Myocyte (in vitro differentiated cells): Measurements from ENCODE around the gene ZNF516. TPM values are rescaled to one million over a fixed set of nuclear protein-coding genes. Genes with fewer than 3 reads are reported as not detected.
"Not testable (repeated sequence)": the region's sequence is repeated elsewhere in the genome, so short reads cannot be mapped to it uniquely, and the experiment has no call there.

Source experiments
- DNase-seq: peaks from one replicate; pipeline ENCODE4 v3.0.0-alpha.2; 2012; ENCODE audit warnings: low read depth
- polyA plus RNA-seq: library from polyadenylated mRNA; unstranded; fragments of >200 nt; gene quantifications from one replicate; pipeline ENCODE4 v1.2.1, GENCODE V29; 2012; ENCODE audit warnings: missing spikeins
- total RNA-seq: library from RNA; depleted of rRNA; stranded (reverse); fragments of >200 nt; gene quantifications from 2 replicates; pipeline ENCODE4 v1.2.3, GENCODE V29; 2014

ZNF516 gene
- total RNA-seq = 11.3 TPM in 2 replicates
- 5.5 TPM for polyA plus RNA-seq

- peak; percentile 18 for DNase-seq
These were observed at the start of gene ZNF516 for GRCh38 chr18:76495006-76495370. Gene ZNF516, minus strand, starts transcription at chr18:76495242. Its CDS starts 52,188 bp downstream, at chr18:76443054.

DNA sequence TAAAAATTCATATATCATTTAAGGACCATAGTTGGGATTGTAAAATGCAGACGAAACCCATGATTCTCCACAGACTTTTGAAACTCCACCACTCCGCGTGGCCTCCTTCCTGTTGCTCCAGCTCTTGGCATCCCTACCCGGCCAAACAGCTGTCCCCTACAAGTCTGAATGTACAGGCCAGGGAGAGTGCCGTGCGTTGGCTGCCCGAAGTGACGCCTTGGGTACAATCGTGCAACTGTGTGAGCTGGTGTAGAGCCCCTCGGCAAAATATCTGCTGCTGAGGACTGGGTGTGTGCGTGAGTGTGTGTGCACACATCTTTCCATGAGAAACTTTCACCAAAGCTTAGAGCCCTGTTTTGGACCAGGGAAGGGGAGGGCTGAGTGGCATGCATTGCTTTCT is 43.8 kb upstream of the ZNF516 start:
- no peak for DNase-seq

DNA sequence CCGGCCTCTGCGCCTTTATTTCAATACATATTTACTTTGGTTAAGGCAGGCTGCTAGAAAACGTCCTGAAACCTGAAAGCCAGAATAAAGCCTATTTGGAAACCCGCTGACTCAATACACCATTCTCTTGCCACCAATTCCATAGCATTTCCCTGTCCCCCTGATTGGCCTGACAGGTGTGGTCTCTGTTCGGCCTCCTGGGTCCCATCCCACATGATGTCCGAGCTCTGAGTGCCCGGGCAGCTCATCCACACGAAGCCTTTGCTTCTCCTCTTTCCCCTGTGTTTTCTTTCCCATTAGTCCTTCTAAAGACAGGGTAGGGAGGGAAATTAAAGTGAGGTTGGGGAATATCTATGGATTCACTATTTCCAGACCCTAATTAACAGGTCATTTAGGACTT is 42.6 kb upstream of the ZNF516 start:
- DNase-seq = no peak

GRCh38 chr18:76536593-76536992 is 41.6 kb upstream of the ZNF516 start:
- DNase-seq = not testable (repeated sequence)

GRCh38 chr18:76532875-76533274 is 37.8 kb upstream of the ZNF516 start:
- DNase-seq = no peak

GRCh38 chr18:76530846-76531245 is 35.8 kb upstream of the ZNF516 start:
- peak; percentile 29 for DNase-seq

GRCh38 chr18:76530391-76530790 is 35.3 kb upstream of the ZNF516 start:
- no peak for DNase-seq

- DNase-seq = no peak
These were observed 34.4 kb upstream of the ZNF516 start for GRCh38 chr18:76529433-76529811.

DNA sequence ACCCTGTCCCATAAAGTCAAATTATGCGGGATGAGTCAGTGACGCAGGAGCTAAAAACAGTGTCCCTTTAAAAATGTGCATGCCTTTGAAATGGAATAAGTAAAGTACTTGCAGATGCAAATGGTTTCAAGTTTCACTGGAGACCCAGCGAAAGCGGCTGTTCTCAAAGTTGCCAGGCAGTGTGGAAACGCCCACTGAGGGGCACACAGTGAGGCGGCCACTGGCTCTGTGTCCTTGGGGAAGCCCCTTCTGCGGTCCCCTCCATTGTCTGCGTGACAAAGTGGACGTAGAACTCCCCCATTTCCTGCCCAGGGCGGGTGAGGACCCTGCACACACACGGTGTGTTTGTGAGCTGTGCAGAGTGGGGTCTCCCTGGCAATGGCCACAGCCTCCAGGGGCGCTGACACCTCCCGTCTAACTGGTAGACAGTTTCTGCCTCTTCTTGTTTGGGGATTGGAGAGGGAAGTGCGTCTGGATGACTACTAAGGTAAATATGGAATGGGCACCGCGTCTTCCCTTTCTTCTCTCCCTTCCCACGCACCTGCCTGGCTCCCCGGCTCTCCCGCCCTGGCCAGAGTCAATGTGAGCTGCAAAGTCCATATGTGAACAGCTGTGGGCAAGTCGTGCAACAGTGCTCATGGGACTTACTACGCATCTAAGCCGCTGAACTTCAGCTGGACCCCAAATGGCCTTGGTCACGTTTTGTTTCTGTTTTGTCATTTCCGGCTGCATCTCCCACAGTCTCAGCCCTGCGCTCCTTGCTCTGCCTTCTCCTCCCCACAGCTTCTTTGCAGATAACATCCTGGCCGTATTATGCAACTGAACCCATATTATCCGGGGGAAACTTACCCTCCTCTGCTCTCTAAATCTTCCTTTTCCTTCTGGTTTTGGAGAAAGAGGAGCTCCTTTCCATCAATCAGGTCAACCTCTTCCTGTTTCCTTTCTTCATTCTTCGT is 33.7 kb upstream of the ZNF516 start:
- DNase-seq = peak; percentile 26

DNA sequence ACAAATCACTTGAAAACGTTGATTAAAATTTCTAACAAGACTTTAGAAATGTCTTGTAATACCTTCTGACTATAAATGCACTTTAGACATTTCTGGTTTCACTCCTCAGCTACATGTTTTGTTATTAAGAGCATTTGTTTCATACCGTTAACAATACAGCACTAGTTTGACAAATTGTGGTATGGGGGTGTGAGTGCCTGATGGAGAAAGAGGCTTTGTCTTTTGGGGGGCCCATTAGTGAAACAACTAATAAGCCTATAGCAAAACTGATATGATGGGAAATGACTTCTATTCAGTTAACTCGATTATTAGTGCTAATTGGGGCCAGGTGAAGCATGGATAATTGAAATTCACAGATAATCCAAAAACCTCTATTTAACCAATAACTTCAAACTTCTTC is 30.9 kb upstream of the ZNF516 start:
- DNase-seq = no peak

DNA sequence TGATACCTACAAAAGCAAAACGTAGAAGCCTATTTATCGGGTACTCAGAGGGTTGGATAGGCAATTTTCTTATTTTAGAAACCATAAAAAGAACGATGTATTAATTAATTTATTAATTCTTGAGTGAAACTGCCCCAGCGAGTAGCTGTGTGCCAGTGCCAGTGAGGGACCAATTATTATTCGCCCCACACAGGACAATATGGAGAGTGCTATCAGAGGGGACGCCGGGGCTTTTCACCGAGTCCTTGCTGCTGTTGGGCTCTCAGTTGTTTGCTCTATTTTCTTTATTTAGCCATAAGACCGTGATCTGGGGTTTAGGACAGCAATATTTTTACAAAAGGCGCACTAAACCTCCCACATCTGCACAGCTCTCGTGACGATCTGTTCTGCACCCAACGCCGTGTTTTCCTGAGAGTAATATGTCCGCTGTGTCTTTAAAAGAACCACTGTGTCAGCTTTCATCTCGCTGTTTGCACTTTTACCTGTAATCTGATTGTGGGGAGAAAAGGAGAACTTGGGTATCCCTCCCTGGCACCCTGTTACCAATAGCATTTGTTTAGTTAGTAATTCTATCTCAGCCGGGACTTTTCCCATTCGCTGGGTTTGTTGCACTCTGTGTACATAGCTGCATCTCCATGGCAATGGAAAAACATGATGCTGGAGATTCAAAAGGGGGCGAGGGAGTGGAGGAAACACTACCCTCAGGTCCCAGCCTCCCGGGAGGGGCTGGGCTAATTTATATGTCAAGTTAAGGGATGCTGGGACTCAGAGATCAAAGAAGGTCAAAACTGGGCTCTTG is 30.1 kb upstream of the ZNF516 start:
- DNase-seq = peak; percentile 53

- no peak for DNase-seq
These were observed 29.4 kb upstream of the ZNF516 start for GRCh38 chr18:76524477-76524876.

DNA sequence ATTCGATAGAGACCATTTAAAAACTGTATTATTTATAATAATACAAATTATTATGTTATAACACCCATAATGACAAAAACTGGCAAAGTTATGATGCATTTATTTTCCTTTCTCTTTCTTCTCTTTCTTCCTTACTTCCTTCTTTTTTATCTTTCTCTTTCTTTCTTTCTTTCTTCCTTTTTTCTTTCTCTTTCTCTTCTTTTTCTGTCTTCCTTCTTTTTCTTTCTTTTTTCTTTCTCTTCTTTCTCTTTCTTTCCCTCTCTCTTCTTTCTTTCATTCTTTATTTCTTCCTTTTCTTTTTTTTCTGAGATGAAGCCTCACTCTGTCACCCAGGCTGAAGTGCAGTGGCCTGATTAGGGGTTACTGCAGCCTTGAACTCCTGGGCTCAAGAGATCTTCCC is 27.5 kb upstream of the ZNF516 start:
- no peak for DNase-seq

GRCh38 chr18:76522122-76522503 is 27.1 kb upstream of the ZNF516 start:
- DNase-seq = no peak

DNA sequence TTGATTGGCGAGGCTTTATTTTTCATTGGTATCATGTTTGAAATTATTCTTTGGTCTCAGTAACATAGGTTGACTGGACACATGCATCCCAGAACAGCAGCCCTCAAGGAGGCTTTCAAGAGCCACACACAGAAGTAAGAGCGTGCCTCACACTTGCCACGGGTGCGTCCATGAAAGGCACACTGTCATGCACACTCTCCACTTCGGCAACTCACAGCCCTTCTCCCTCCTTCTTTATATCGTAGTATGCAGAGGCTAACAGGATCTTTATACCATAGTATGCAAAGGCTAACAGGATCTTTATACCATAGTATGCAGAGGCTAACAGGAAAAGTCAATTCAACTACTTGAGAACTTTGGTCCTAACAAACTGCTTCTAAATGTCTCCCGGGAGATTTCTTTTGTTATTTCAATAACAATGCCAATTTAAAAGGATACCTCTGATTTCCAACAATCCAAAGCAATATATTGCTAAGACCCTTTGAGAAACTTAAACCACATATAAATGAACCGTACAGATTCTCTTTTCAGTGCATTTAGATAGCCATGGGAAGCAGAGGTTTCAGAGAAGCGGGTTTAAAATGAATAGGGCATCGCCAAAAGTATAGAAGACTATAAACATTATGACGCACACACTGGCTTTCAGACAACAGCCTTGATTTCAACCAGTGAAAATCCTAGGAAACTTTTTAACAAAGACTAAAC is 26.5 kb upstream of the ZNF516 start:
- no peak for DNase-seq

GRCh38 chr18:76518860-76519538 is 24.0 kb upstream of the ZNF516 start:
- no peak for DNase-seq

DNA sequence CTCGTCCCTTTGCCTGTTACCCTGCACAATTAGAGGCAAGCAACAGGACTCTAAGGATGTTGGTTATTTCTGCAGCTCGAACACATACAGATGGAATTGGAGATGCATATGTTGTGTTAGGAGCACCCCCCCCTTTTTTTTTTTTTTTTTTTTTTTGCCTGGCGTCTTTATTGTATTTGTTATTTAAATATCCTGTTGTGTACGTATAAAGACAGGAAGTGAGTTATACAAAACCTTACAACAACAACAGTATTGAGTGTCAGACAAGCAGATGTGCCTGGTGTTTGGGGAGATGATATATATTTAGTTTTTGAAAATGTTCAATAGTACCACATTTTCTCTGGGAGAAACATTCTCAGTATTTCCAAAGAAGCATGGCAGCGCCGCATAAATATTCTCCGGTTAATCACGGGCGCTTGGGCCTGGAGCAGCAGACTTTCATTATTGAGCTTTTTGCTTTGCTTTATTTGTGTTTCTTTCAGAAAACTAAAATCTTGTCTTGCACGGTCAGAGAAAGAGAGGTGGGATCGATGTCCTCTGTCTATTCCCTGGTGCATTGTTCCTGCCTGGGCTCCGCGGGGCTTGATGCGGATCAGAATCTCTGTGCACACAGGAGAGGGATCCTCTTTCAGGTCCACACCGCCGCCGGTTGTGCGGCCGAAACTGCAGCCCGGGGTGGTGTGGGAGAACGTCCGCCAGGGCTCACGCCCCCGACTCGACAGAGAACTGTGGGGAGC is 23.2 kb upstream of the ZNF516 start:
- DNase-seq = no peak

GRCh38 chr18:76515576-76515975 is 20.5 kb upstream of the ZNF516 start:
- DNase-seq = no peak

DNA sequence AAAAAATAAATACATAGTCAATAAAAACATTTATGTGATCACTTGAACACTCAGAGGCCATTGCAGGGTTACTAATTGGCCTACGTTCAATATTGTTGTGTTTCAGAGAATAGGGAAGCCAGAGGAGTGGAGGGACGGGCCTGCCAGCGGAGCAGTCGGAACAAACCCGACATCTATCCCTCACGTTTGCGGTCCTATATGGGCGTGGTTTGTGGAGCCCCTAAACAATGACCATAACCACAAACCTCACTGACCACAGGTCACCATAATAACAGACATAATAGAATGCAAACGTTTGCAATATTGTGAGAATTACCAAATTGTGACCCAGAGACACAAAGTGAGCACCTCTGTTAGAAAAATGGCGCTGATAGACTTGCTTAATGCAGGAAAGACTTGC is 19.5 kb upstream of the ZNF516 start:
- DNase-seq = no peak

DNA sequence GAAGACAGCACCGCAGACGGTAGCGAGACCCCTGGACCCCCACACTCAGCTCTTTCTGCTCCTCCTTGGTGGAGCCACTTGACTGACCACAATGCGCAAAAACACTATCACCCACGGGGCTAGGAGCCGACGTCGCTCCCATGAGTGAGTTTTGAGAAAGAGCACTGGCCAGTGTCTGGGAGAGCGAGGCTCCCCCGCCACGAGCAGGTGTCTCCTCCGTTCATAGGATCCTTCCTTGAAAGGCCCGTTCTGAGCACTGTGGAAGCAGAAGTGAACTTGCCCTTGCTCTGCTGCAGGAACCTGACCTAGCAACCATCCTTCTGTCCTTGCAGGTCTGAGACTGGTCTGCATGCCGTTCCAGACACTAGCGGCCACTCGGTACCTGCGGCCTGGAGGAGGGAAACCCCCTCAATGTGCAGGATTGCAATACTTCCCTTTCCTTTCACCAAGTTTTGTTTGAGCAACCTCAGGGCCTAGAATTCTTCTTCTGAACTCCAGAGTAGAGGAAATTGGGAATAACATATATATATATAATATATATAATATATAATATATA is 12.9 kb upstream of the ZNF516 start:
- no peak for DNase-seq
